B cell (primary cell): Measurements from ENCODE around the gene RPAP3. TPM values are rescaled to one million over a fixed set of nuclear protein-coding genes. Genes with fewer than 3 reads are reported as not detected.

ENCODE experiments used
- ATAC-seq: fragments of 200-7000 bp; cut with Tn5 transposase; one replicate; pipeline ENCODE4 v1.10.0; 2021; ENCODE audit warnings: low read depth, mild to moderate bottlenecking, moderate number of reproducible peaks, moderate library complexity
- CTCF ChIA-PET: fragments of 350-600 bp; sonication (Branson Sonifier 250); formaldehyde crosslinking; loops from one replicate; lab custom pipeline; 2021; ENCODE audit warnings: antibody characterized with exemption, inconsistent platforms; lab: Charles Lee
- POLR2A ChIA-PET: fragments of 350-600 bp; sonication (Branson Sonifier 250); formaldehyde crosslinking; loops from one replicate; lab custom pipeline; 2021; ENCODE audit warnings: antibody characterized with exemption; lab: Charles Lee
- DNase-seq: peaks from one replicate; pipeline ENCODE4 v3.0.0; 2013
- H2AFZ ChIP-seq: 2 replicates; pipeline ENCODE4 v1.6.1; 2012; ENCODE audit warnings: mild to moderate bottlenecking, low read depth, low read length; ENCODE audit not compliant: insufficient read depth, poor library complexity, severe bottlenecking
- H3K27ac ChIP-seq, 2 donors: 1 replicate in 1 of 2; 2 replicates in 1 of 2; pipeline ENCODE4 v1.5.1; 2012 to 2013; ENCODE audit warnings: low read length in 2 of 2, mild to moderate bottlenecking in 2 of 2, moderate library complexity in 1 of 2
- H3K27me3 ChIP-seq, 4 experiments: fragments of 200-600 bp in 1 of 4; sonication (generic) in 1 of 4; replicated peaks in 1 of 4; 1 replicate in 2 of 4; 2 replicates in 2 of 4; pipeline versions ENCODE4 v1.6.1 to v1.7.0; 2013 to 2016; ENCODE audit warnings: low read length in 3 of 4, mild to moderate bottlenecking in 2 of 4, mixed read lengths in 1 of 4, moderate library complexity in 1 of 4; ENCODE audit not compliant: insufficient read depth in 4 of 4, control insufficient read depth in 3 of 4; ENCODE audit errors: control extremely low read depth in 1 of 4
- H3K36me3 ChIP-seq, 2 experiments: replicated peaks in 1 of 2; 1 replicate in 1 of 2; 2 replicates in 1 of 2; pipeline versions ENCODE4 v1.6.1 to v1.7.1; 2013; ENCODE audit warnings: low read length in 1 of 2; ENCODE audit not compliant: insufficient read depth in 2 of 2, control insufficient read depth in 1 of 2; ENCODE audit errors: control extremely low read depth in 1 of 2, extremely low read depth in 1 of 2
- H3K4me1 ChIP-seq, 2 donors: fragments of 200-600 bp in 1 of 2; sonication (generic) in 1 of 2; 1 replicate in 1 of 2; 2 replicates in 1 of 2; pipeline versions ENCODE4 v1.5.1 to v1.6.1; 2013 to 2017; ENCODE audit warnings: low read length in 2 of 2; ENCODE audit not compliant: control insufficient read depth in 2 of 2, insufficient read depth in 2 of 2
- H3K4me2 ChIP-seq: replicated peaks from 2 replicates; pipeline ENCODE3; 2012; ENCODE audit warnings: mild to moderate bottlenecking, low read depth, low read length; ENCODE audit not compliant: poor library complexity, severe bottlenecking
- H3K4me3 ChIP-seq, 5 experiments: fragments of 200-600 bp in 1 of 5; sonication (generic) in 1 of 5; 1 replicate in 3 of 5; 2 replicates in 2 of 5; pipeline versions ENCODE4 v1.5.1 to v1.7.0; 2011 to 2016; ENCODE audit warnings: low read length in 4 of 5, mild to moderate bottlenecking in 4 of 5, low read depth in 2 of 5, control low read depth in 1 of 5, moderate library complexity in 1 of 5; ENCODE audit not compliant: insufficient read depth in 1 of 5; ENCODE audit errors: control extremely low read depth in 1 of 5, extremely low read depth in 1 of 5
- H3K79me2 ChIP-seq: fragments of 200-600 bp; sonication (generic); one replicate; pipeline ENCODE4 v1.6.0; 2016; ENCODE audit warnings: low read length; ENCODE audit not compliant: control insufficient read depth, insufficient read depth
- H3K9ac ChIP-seq: fragments of 200-600 bp; sonication (generic); 2 replicates; pipeline ENCODE4 v1.6.1; 2017; ENCODE audit warnings: mild to moderate bottlenecking, low read length, moderate library complexity
- H3K9me3 ChIP-seq, 3 donors: one replicate each; pipeline versions ENCODE4 v1.6.1 to v1.7.1; 2013; ENCODE audit warnings: low read length in 2 of 3; ENCODE audit not compliant: control insufficient read depth in 2 of 3, insufficient read depth in 1 of 3; ENCODE audit errors: control extremely low read depth in 1 of 3
- H4K20me1 ChIP-seq: 2 replicates; pipeline ENCODE4 v1.6.0; 2012; ENCODE audit warnings: mild to moderate bottlenecking, low read length; ENCODE audit not compliant: insufficient read depth, control insufficient read depth, poor library complexity, severe bottlenecking
- H3K27ac Mint-ChIP-seq: one replicate; pipeline ENCODE4 v1.8.0; 2021; ENCODE audit warnings: mixed read lengths
- H3K27me3 Mint-ChIP-seq: one replicate; pipeline ENCODE4 v1.8.0; 2021; ENCODE audit warnings: mixed read lengths
- H3K4me1 Mint-ChIP-seq: one replicate; pipeline ENCODE4 v1.8.0; 2021; ENCODE audit warnings: mixed read lengths
- H3K4me3 Mint-ChIP-seq: one replicate; pipeline ENCODE4 v1.8.0; 2021; ENCODE audit warnings: mixed read lengths
- H3K9me3 Mint-ChIP-seq: one replicate; pipeline ENCODE4 v1.8.0; 2022; ENCODE audit warnings: mixed read lengths; ENCODE audit not compliant: insufficient read depth
- EZH2 ChIP-seq: IDR thresholded peaks from 2 replicates; pipeline ENCODE4 v1.6.1; 2012; ENCODE audit warnings: borderline replicate concordance, low read depth, mild to moderate bottlenecking, moderate library complexity, low read length; ENCODE audit not compliant: insufficient read depth, poor library complexity, severe bottlenecking
- WGBS: methylation state at CpG from one replicate; pipeline ENCODE4 v1.1.5; 2013; ENCODE audit warnings: missing lambda C conversion rate; ENCODE audit not compliant: insufficient coverage; 5-methylcytosine and 5-hydroxymethylcytosine counted together
- intact Hi-C: fragments of 100-400 bp; cut with micrococcal nuclease; formaldehyde crosslinking; loops from one replicate; pipeline ENCODE4 v1.10.0; 2022
- polyA plus RNA-seq: library from polyadenylated mRNA; depleted of rRNA; stranded (reverse); fragments of >200 nt; gene quantifications from 2 replicates; pipeline ENCODE4 v1.2.3, GENCODE V29; 2012
- total RNA-seq, 2 donors: library from RNA; stranded (reverse); fragments of 120-200 nt in 1 of 2; gene quantifications; 1 replicate in 1 of 2; 2 replicates in 1 of 2; pipeline versions ENCODE4 v1.2.3 to v1.2.4, GENCODE V29; 2013 to 2022
- TF ChIP-seq, protein P1 (sequence below): fragments of 200-600 bp; IDR thresholded peaks from one replicate; pipeline ENCODE4 v1.8.0; 2022; ENCODE audit warnings: antibody characterized with exemption, mild to moderate bottlenecking

RPAP3 gene
- total and polyA plus RNA-seq, 2 donors (not counting 1 experiment from before 2014, with no cell fraction given), result 9.1 to 47.2 TPM

DNA sequence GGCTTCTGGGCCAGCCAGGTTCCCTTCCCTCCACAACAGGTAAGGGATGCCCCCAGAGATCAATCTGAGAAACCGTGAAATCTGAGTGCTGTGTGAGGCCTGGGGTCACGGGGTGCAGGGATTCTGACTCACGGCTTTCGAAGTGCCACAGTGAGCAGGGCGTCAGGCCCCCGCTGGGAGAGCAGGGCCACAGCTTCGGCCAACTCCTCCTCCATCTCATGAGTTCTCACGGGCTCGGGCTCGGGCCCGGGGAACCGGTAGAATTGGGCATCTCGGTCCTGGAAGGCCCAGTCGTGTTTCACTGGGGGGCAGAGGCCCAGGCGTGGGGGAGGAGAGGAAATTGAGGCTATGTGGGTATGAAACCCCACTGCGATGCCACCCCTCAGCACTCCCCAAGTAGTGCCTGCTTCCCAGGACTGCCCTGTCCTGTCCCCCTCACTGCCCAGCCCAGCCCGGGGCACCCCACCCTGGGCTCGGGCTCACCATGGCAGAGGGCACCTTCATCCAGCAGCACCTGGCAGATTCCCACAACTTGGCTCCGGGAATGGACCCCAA is 45.2 kb upstream of the RPAP3 start:
- Histone ChIP-seq H2AFZ (no peak overlapping the region), H3K36me3 (no peaks in the 10 kb centered on the region), H4K20me1 (no peaks in the 10 kb centered on the region), H3K27ac (no peak overlapping the region), H3K27me3 (no peaks in the 10 kb centered on the region), H3K4me2 (no peak overlapping the region), H3K9me3 (no peaks in the 10 kb centered on the region), H3K79me2 (no peaks in the 10 kb centered on the region), H3K9ac (no peak overlapping the region), H3K4me3 (no peak overlapping the region), H3K4me1 (peaks cover 43 to 59% of the 10 kb centered on the region in 2 donors)
- 93% methylated on average over 10 of the region's 19 CpGs for WGBS
- no peak for DNase-seq
- intact Hi-C loops, result no loop called here
- Mint-ChIP-seq H3K9me3 (no peaks in the 10 kb centered on the region), H3K4me3 (no peak overlapping the region), H3K27me3 (no peaks in the 10 kb centered on the region), H3K27ac (no peak overlapping the region), H3K4me1 (peaks cover 60% of the 10 kb centered on the region)
- POLR2A ChIA-PET, result interaction anchor here (0.6 kb wide), 1 partner anchor 363 kb away, joined by 4 read pairs; no protein-coding TSS in a partner anchor
- ATAC-seq, result no peak
- CTCF ChIA-PET, result interaction anchor here (1.2 to 15.0 kb wide), 5 partner anchors 7 to 35 kb away, joined by 4 to 515 read pairs (median 205); partner anchors contain the start of gene SLC48A1
- no peak for TF ChIP-seq EZH2
- TF ChIP-seq, protein P1, sequence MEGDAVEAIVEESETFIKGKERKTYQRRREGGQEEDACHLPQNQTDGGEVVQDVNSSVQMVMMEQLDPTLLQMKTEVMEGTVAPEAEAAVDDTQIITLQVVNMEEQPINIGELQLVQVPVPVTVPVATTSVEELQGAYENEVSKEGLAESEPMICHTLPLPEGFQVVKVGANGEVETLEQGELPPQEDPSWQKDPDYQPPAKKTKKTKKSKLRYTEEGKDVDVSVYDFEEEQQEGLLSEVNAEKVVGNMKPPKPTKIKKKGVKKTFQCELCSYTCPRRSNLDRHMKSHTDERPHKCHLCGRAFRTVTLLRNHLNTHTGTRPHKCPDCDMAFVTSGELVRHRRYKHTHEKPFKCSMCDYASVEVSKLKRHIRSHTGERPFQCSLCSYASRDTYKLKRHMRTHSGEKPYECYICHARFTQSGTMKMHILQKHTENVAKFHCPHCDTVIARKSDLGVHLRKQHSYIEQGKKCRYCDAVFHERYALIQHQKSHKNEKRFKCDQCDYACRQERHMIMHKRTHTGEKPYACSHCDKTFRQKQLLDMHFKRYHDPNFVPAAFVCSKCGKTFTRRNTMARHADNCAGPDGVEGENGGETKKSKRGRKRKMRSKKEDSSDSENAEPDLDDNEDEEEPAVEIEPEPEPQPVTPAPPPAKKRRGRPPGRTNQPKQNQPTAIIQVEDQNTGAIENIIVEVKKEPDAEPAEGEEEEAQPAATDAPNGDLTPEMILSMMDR, result no peak

DNA sequence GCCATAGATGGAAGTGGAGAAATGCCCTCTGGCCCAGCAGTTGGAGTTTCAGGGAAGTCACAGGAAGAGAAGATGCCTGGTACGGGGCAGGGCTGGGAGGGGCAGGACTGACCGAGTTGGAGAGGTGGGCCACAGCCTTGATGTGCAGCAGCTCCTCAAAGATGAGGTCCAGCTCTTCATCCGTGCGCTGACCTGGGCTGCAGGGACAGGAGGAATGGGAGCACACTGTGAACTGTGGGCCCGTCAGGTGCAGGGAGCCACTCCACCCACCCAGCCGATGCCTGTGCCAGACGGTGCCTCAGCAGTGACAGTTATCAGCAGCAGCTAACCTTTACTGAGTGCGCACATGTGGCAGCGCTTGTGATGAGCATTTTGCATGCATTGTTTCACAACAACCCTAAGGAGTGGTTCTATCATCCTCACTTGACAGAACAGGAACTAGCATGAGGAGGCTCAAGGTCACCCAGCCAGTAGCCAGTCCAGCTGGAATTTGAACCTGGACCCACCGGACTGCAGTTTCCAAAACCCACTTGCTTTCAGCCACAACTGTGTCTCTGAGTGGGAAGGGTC is 44.5 kb upstream of the RPAP3 start:
- H2AFZ ChIP-seq, result no peak overlapping the region
- H3K27me3 ChIP-seq, result no peaks in the 10 kb centered on the region
- H3K27ac ChIP-seq, result no peak overlapping the region
- 96% methylated on average over 9 of the region's 10 CpGs for WGBS
- intact Hi-C loops, result no loop called here
- H3K4me2 ChIP-seq, result no peak overlapping the region
- H3K9me3 ChIP-seq, result no peaks in the 10 kb centered on the region
- ChIA-PET POLR2A (no interaction called here), CTCF (interaction anchor here (14.1 to 15.0 kb wide), 2 partner anchors 7 to 20 kb away, joined by 452 to 515 read pairs; partner anchors contain the start of gene SLC48A1)
- H3K9ac ChIP-seq, result no peak overlapping the region
- no peaks in the 10 kb centered on the region for H3K79me2 ChIP-seq
- no peak overlapping the region for H3K4me3 ChIP-seq
- TF ChIP-seq, protein P1, result no peak
- TF ChIP-seq EZH2, result no peak
- Mint-ChIP-seq H3K4me1 (peaks cover 59% of the 10 kb centered on the region), H3K9me3 (no peaks in the 10 kb centered on the region), H3K27me3 (no peaks in the 10 kb centered on the region), H3K4me3 (no peak overlapping the region), H3K27ac (no peak overlapping the region)
- H4K20me1 ChIP-seq, result no peaks in the 10 kb centered on the region
- DNase-seq (no peak), ATAC-seq (no peak)
- H3K4me1 ChIP-seq, result peaks cover 37 to 58% of the 10 kb centered on the region in 2 donors
- H3K36me3 ChIP-seq, result no peaks in the 10 kb centered on the region
